K562 (cell line): ENCODE results near the gene ZNF215. TPM values are rescaled to one million over a fixed set of nuclear protein-coding genes. Genes with fewer than 3 reads are reported as not detected.
A peak's percentile ranks its signal among the peaks of the same experiment; 100 is the strongest.

Experiments used
- CEBPG ChIP-seq, 3 experiments: fragments of 200-800 bp in 1 of 3; sonication (Bioruptor generic) in 1 of 3; sonication (generic) in 1 of 3; formaldehyde crosslinking in 1 of 3; IDR thresholded peaks in 2 of 3; conservative IDR thresholded peaks in 1 of 3; 2 replicates each; pipeline versions ENCODE4 v1.6.1 to v1.8.0; 2016 to 2022; ENCODE audit warnings: missing compliant biosample characterization in 2 of 3, missing genetic modification characterization in 2 of 3, mild to moderate bottlenecking in 1 of 3, missing genetic modification reagents in 1 of 3
- CHD4 ChIP-seq: fragments of 200-600 bp; sonication (generic); IDR thresholded peaks from 3 replicates; pipeline ENCODE4 v1.6.1; 2012; ENCODE audit warnings: low read depth, mild to moderate bottlenecking, mixed read lengths, low read length, inconsistent platforms; ENCODE audit not compliant: insufficient read depth, insufficient replicate concordance, poor library complexity, severe bottlenecking
- ETS1 ChIP-seq: conservative IDR thresholded peaks from 2 replicates; pipeline ENCODE4 v1.6.1; 2011; ENCODE audit warnings: low read depth, mild to moderate bottlenecking, low read length; ENCODE audit not compliant: control insufficient read depth
- FOSL1 ChIP-seq: fragments of 200-800 bp; sonication (Bioruptor generic); conservative IDR thresholded peaks from 2 replicates; pipeline ENCODE4 v1.6.1; 2016; ENCODE audit warnings: missing genetic modification characterization, missing compliant biosample characterization
- HDAC3 ChIP-seq: fragments of 450-650 bp; IDR thresholded peaks from 2 replicates; pipeline ENCODE4 v1.6.1; 2018; ENCODE audit warnings: borderline replicate concordance, mild to moderate bottlenecking, moderate library complexity; ENCODE audit not compliant: partially characterized antibody
- HMGXB4 ChIP-seq: sonication (generic); formaldehyde crosslinking; IDR thresholded peaks from 2 replicates; pipeline ENCODE4 v1.8.1; 2023; ENCODE audit warnings: mild to moderate bottlenecking, missing genetic modification reagents
- IFI16 ChIP-seq: fragments of 250-450 bp; sonication (Bioruptor Pico); IDR thresholded peaks from 2 replicates; pipeline ENCODE4 v2.1.2; 2022; ENCODE audit warnings: mild to moderate bottlenecking, inconsistent platforms
- MAFF ChIP-seq: IDR thresholded peaks from 2 replicates; pipeline ENCODE4 v1.6.1; 2012; ENCODE audit warnings: low read length, improper control_type of control experiment
- MAFG ChIP-seq: fragments of 450-650 bp; conservative IDR thresholded peaks from 2 replicates; pipeline ENCODE4 v1.6.1; 2016; ENCODE audit warnings: missing genetic modification characterization, missing compliant biosample characterization
- MAFK ChIP-seq: IDR thresholded peaks from 2 replicates; pipeline ENCODE4 v1.6.1; 2011; ENCODE audit warnings: low read length, improper control_type of control experiment
- MCM3 ChIP-seq: fragments of 450-650 bp; IDR thresholded peaks from 2 replicates; pipeline ENCODE4 v1.6.1; 2016
- MTF1 ChIP-seq: fragments of 250-450 bp; sonication (Bioruptor Pico); IDR thresholded peaks from 2 replicates; pipeline ENCODE4 v1.9.0; 2021; ENCODE audit warnings: moderate library complexity, mild to moderate bottlenecking, inconsistent platforms, borderline replicate concordance
- NFRKB ChIP-seq: fragments of 450-650 bp; IDR thresholded peaks from 2 replicates; pipeline ENCODE4 v1.6.1; 2016; ENCODE audit warnings: low read depth
- PCBP1 ChIP-seq: fragments of 200-400 bp; formaldehyde crosslinking; IDR thresholded peaks from 2 replicates; pipeline ENCODE4 v1.6.1; 2018; ENCODE audit warnings: mild to moderate bottlenecking, low read depth, low read length; ENCODE audit not compliant: poor library complexity, severe bottlenecking
- PKNOX1 ChIP-seq: fragments of 450-650 bp; IDR thresholded peaks from 2 replicates; pipeline ENCODE4 v1.6.1; 2016
- RNF2 ChIP-seq: sonication (generic); IDR thresholded peaks from 2 replicates; pipeline ENCODE4 v1.6.1; 2016
- SIX5 ChIP-seq, 2 experiments: IDR thresholded peaks; 2 replicates each; pipeline ENCODE4 v1.6.1; 2011; ENCODE audit warnings: low read length in 2 of 2, borderline replicate concordance in 1 of 2, low read depth in 1 of 2, mild to moderate bottlenecking in 1 of 2, moderate library complexity in 1 of 2; ENCODE audit not compliant: insufficient read depth in 1 of 2
- SMAD4 ChIP-seq: fragments of 250-450 bp; sonication (Bioruptor Pico); conservative IDR thresholded peaks from 2 replicates; pipeline ENCODE4 v1.8.0; 2021; ENCODE audit warnings: inconsistent platforms, mild to moderate bottlenecking, moderate library complexity
- SMARCC2 ChIP-seq: fragments of 450-650 bp; IDR thresholded peaks from 2 replicates; pipeline ENCODE4 v1.6.1; 2017; ENCODE audit warnings: antibody characterized with exemption, moderate library complexity, mild to moderate bottlenecking, low read depth
- SNIP1 ChIP-seq: fragments of 450-650 bp; IDR thresholded peaks from 2 replicates; pipeline ENCODE4 v1.7.1; 2017; ENCODE audit warnings: low read depth, mild to moderate bottlenecking
- SP2 ChIP-seq: IDR thresholded peaks from 2 replicates; pipeline ENCODE4 v1.6.1; 2011; ENCODE audit warnings: mild to moderate bottlenecking, low read depth, low read length, moderate library complexity; ENCODE audit not compliant: poor library complexity, severe bottlenecking; ENCODE audit errors: extremely low read depth
- SRSF3 ChIP-seq: fragments of 200-400 bp; formaldehyde crosslinking; IDR thresholded peaks from 2 replicates; pipeline ENCODE4 v1.6.1; 2016; ENCODE audit warnings: mild to moderate bottlenecking, low read length, moderate library complexity; ENCODE audit not compliant: insufficient read depth
- TAF7 ChIP-seq: fragments of 450-650 bp; IDR thresholded peaks from 2 replicates; pipeline ENCODE4 v1.6.1; 2016; ENCODE audit warnings: missing genetic modification characterization, missing compliant biosample characterization
- WHSC1 ChIP-seq: IDR thresholded peaks from one replicate; pipeline ENCODE4 v1.6.1; 2012; ENCODE audit warnings: low read length, control low read depth, inconsistent platforms
- ZFPM2 ChIP-seq: fragments of 250-450 bp; sonication (Bioruptor Pico); IDR thresholded peaks from 2 replicates; pipeline ENCODE4 v1.5.1; 2022; ENCODE audit warnings: mild to moderate bottlenecking
- ZNF140 ChIP-seq: fragments of 250-450 bp; sonication (Bioruptor Pico); IDR thresholded peaks from 2 replicates; pipeline ENCODE4 v1.8.0; 2021; ENCODE audit warnings: moderate library complexity, mild to moderate bottlenecking, inconsistent platforms
- ZNF324 ChIP-seq: fragments of 250-450 bp; sonication (Bioruptor Pico); IDR thresholded peaks from 2 replicates; pipeline ENCODE4 v1.4.0; 2020; ENCODE audit warnings: mild to moderate bottlenecking
- polyA plus RNA-seq, 8 experiments: library from polyadenylated mRNA; depleted of rRNA in 4 of 8; stranded (reverse) in 5 of 8; unstranded in 3 of 8; fragments of >200 nt; fragmentation: Nextera tagmentation in 2 of 8; fragmentation: Illumina TruSeq in 1 of 8; extraction: Ambion mirVana in 2 of 8; extraction: Trizol in 1 of 8; gene quantifications; 2 replicates each; pipeline versions ENCODE4 v1.2.1 to v1.2.3, GENCODE V29; 2011 to 2014; ENCODE audit warnings: inconsistent platforms in 1 of 8, missing spikeins in 1 of 8
- total RNA-seq, 7 experiments: library from RNA; depleted of rRNA in 6 of 7; stranded (reverse); fragments of >200 nt in 6 of 7; fragmentation: Illumina TruSeq in 2 of 7; extraction: Trizol in 2 of 7; gene quantifications; 2 replicates each; pipeline versions ENCODE4 v1.2.1 to v1.2.3, GENCODE V29; 2011 to 2021; ENCODE audit warnings: low replicate concordance in 1 of 7

Gene ZNF215
- total and polyA plus RNA-seq, 9 of the 15 experiments (the other 6 are each of a cell fraction or from before 2014, with no cell fraction given) = 11.2 to 19.1 (median 14.2) TPM

GRCh38 chr11:6882751-6883150 is 43.5 kb upstream of the ZNF215 start (continued):
- no peak for TF ChIP-seq PKNOX1
- TF ChIP-seq NFRKB = no peak
- no peak for TF ChIP-seq ZNF140 (CRISPR knock-in tag)
- TF ChIP-seq PCBP1 = no peak
- no peak for TF ChIP-seq MTF1 (CRISPR knock-in tag)
- TF ChIP-seq IFI16 (CRISPR knock-in tag) = no peak
- TF ChIP-seq TAF7 (tag) = no peak
- TF ChIP-seq ETS1 = no peak
- no peak for TF ChIP-seq FOSL1
- TF ChIP-seq RNF2 = no peak
- no peak for TF ChIP-seq WHSC1
- TF ChIP-seq SMARCC2 = no peak
- no peak for TF ChIP-seq SNIP1
- no peak for TF ChIP-seq CHD4
- no peak for TF ChIP-seq ZNF324
- TF ChIP-seq MAFG = peak; percentile 54
- TF ChIP-seq SRSF3 = no peak
- TF ChIP-seq SMAD4 (CRISPR knock-in tag) = no peak
- no peak for TF ChIP-seq HDAC3
- TF ChIP-seq ZFPM2 (CRISPR knock-in tag) = no peak
- TF ChIP-seq CEBPG (CRISPR knock-in tag; IDR thresholded peaks at IDR 0.05) = no peak
- TF ChIP-seq CEBPG (tag; conservative IDR thresholded peaks at IDR 0.05 in 1 of 2, IDR thresholded peaks at IDR 0.05 in 1 of 2) = no peak
- TF ChIP-seq HMGXB4 (CRISPR knock-in tag) = no peak
- TF ChIP-seq MAFK = peak; percentile 76; the same call in 1 of the 2 replicates
- peak; percentile 71 for TF ChIP-seq MAFF
- TF ChIP-seq SIX5 (IDR thresholded peaks at IDR 0.05; ENCODE audit: borderline replicate concordance in 1 of 2, insufficient read depth in 1 of 2, low read depth in 1 of 2, low read length in 2 of 2) = no peak
- TF ChIP-seq MCM3 = no peak
- TF ChIP-seq SP2 = no peak
